HCT116 (cell line): ENCODE measurements around the gene ALLC.

ENCODE experiments used
- EZH2 ChIP-seq: fragments of 200-600 bp; sonication (generic); IDR thresholded peaks from 2 replicates; pipeline ENCODE4 v1.6.1; 2017; ENCODE audit warnings: antibody characterized with exemption, mixed run types
- EZH2phosphoT487 ChIP-seq: fragments of 200-600 bp; IDR thresholded peaks from 2 replicates; pipeline ENCODE4 v1.6.1; 2018; ENCODE audit warnings: antibody characterized with exemption, borderline replicate concordance
- SIN3A ChIP-seq: IDR thresholded peaks from 2 replicates; pipeline ENCODE4 v1.6.1; 2012; ENCODE audit warnings: low read depth
- TF ChIP-seq, protein P1 (sequence below), 3 experiments: fragments of 200-600 bp in 1 of 3; sonication (generic) in 1 of 3; IDR thresholded peaks in 2 of 3; conservative IDR thresholded peaks in 1 of 3; 2 replicates each; pipeline ENCODE4 v1.5.1; 2012 to 2017; ENCODE audit warnings: low read depth in 2 of 3, low read length in 2 of 3, antibody characterized with exemption in 1 of 3, borderline replicate concordance in 1 of 3, control low read depth in 1 of 3, mild to moderate bottlenecking in 1 of 3, mixed read lengths in 1 of 3, mixed run types in 1 of 3, moderate library complexity in 1 of 3; ENCODE audit not compliant: insufficient read depth in 1 of 3

DNA sequence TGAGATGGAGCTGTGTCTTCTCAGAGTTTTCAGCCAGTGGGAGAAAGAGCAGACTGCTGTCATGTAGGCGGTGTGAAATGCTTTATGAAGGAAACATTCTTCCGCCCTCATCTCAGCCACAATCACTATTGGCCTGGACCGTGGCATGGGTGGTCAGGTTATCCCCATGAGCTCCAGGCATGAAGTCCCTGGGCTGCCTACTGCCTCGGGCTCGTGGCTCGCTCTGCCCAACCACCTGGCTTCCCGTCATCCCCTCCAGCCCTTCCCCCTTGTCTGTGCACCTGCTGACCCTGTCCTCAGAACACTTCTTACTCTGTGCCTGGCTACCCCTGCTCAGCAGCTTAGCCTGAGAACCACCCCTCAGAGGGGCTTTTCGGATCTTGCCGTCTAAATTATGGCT lies 47.6 kb upstream of the ALLC start:
- TF ChIP-seq, protein P1, sequence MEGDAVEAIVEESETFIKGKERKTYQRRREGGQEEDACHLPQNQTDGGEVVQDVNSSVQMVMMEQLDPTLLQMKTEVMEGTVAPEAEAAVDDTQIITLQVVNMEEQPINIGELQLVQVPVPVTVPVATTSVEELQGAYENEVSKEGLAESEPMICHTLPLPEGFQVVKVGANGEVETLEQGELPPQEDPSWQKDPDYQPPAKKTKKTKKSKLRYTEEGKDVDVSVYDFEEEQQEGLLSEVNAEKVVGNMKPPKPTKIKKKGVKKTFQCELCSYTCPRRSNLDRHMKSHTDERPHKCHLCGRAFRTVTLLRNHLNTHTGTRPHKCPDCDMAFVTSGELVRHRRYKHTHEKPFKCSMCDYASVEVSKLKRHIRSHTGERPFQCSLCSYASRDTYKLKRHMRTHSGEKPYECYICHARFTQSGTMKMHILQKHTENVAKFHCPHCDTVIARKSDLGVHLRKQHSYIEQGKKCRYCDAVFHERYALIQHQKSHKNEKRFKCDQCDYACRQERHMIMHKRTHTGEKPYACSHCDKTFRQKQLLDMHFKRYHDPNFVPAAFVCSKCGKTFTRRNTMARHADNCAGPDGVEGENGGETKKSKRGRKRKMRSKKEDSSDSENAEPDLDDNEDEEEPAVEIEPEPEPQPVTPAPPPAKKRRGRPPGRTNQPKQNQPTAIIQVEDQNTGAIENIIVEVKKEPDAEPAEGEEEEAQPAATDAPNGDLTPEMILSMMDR (IDR thresholded peaks at IDR 0.05 in 2 of 3, conservative IDR thresholded peaks at IDR 0.05 in 1 of 3; ENCODE audit: borderline replicate concordance in 1 of 3, insufficient read depth in 1 of 3, low read depth in 2 of 3, low read length in 2 of 3) = no peak
- TF ChIP-seq EZH2 (no peak), SIN3A (no peak), EZH2phosphoT487 (no peak)
